HepG2 (cell line): ENCODE measurements around the gene GPHN. TPM values are rescaled to one million over a fixed set of nuclear protein-coding genes. Genes with fewer than 3 reads are reported as not detected.

ENCODE experiments used
- ATAC-seq: fragments of 200-7000 bp; cut with Tn5 transposase; 3 replicates; pipeline ENCODE4 v1.9.1; 2020; ENCODE audit warnings: mild to moderate bottlenecking, moderate library complexity
- BruUV-seq: library from RNA; stranded (reverse); fragments of 400-500 nt; replicated peaks from 2 replicates; lab custom pipeline; 2021; lab: Mats Ljungman, UMichigan
- CTCF ChIA-PET: fragments of 300-600 bp; formaldehyde crosslinking; extraction: SDS; loops from one replicate; lab custom pipeline; 2021; ENCODE audit warnings: low total read pairs, inconsistent platforms, low intra/inter-chr PET ratio; lab: Yijun Ruan, JAX
- POLR2A ChIA-PET: fragments of 350-600 bp; sonication (Branson Sonifier 250); formaldehyde crosslinking; loops from one replicate; lab custom pipeline; 2020; ENCODE audit warnings: antibody characterized with exemption, inconsistent platforms; lab: Yijun Ruan, JAX
- DNase-seq: peaks from one replicate; pipeline ENCODE4 v3.0.0-alpha.2; 2015; ENCODE audit warnings: low spot score
- FAIRE-seq: peaks from 3 replicates; lab custom pipeline; 2011; peaks lifted over from hg19 to GRCh38; lab: Jason Lieb, UNC
- H2AFZ ChIP-seq: one replicate; pipeline ENCODE4 v1.6.1; 2011; ENCODE audit warnings: low read length, inconsistent platforms
- H3K27ac ChIP-seq: fragments of 300-600 bp; 3 replicates; pipeline ENCODE4 v1.8.0; 2011; ENCODE audit warnings: mixed run types, mild to moderate bottlenecking, mixed read lengths, low read length, inconsistent platforms; ENCODE audit not compliant: insufficient read depth; ENCODE audit errors: extremely low read length
- H3K27me3 ChIP-seq, 2 experiments: fragments of 200-600 bp in 1 of 2; 2 replicates in 1 of 2; 3 replicates in 1 of 2; pipeline versions ENCODE4 v1.6.0 to v1.8.0; 2011; ENCODE audit warnings: low read length in 2 of 2, mild to moderate bottlenecking in 2 of 2, moderate library complexity in 2 of 2, inconsistent platforms in 1 of 2; ENCODE audit not compliant: insufficient read depth in 2 of 2, control insufficient read depth in 1 of 2
- H3K36me3 ChIP-seq, 2 experiments: fragments of 200-600 bp in 1 of 2; replicated peaks in 1 of 2; 2 replicates in 1 of 2; 3 replicates in 1 of 2; pipeline versions ENCODE4 v1.5.1 to v1.8.0; 2011; ENCODE audit warnings: low read length in 2 of 2, inconsistent platforms in 1 of 2; ENCODE audit not compliant: insufficient read depth in 2 of 2, control insufficient read depth in 1 of 2
- H3K4me1 ChIP-seq: 2 replicates; pipeline ENCODE4 v1.5.1; 2012; ENCODE audit warnings: low read length, inconsistent platforms; ENCODE audit not compliant: insufficient read depth
- H3K4me2 ChIP-seq: 2 replicates; pipeline ENCODE4 v1.6.0; 2011; ENCODE audit warnings: low read depth, low read length, inconsistent platforms
- H3K4me3 ChIP-seq, 3 experiments: fragments of 200-600 bp in 1 of 3; sonication (generic), shearing (Covaris generic) in 1 of 3; replicated peaks in 1 of 3; 2 replicates each; pipeline ENCODE4 v1.5.1; 2011 to 2016; ENCODE audit warnings: low read length in 3 of 3, inconsistent platforms in 2 of 3, low read depth in 2 of 3, mild to moderate bottlenecking in 2 of 3, control low read depth in 1 of 3, mixed read lengths in 1 of 3; ENCODE audit not compliant: insufficient read depth in 1 of 3
- H3K79me2 ChIP-seq: one replicate; pipeline ENCODE4 v1.6.1; 2011; ENCODE audit warnings: low read length, inconsistent platforms; ENCODE audit not compliant: insufficient read depth
- H3K9ac ChIP-seq: 2 replicates; pipeline ENCODE4 v1.6.0; 2011; ENCODE audit warnings: mild to moderate bottlenecking, low read depth, low read length, inconsistent platforms; ENCODE audit not compliant: insufficient read depth
- H3K9me3 ChIP-seq: 2 replicates; pipeline ENCODE4 v1.5.1; 2012; ENCODE audit warnings: mild to moderate bottlenecking, low read length
- H4K20me1 ChIP-seq: 2 replicates; pipeline ENCODE4 v1.6.0; 2011; ENCODE audit warnings: inconsistent platforms, mild to moderate bottlenecking, low read length, moderate library complexity; ENCODE audit not compliant: insufficient read depth
- PCBP1 ChIP-seq: fragments of 200-400 bp; formaldehyde crosslinking; IDR thresholded peaks from 2 replicates; pipeline ENCODE4 v1.6.1; 2017; ENCODE audit warnings: mild to moderate bottlenecking, low read depth, low read length, borderline replicate concordance
- RERE ChIP-seq: IDR thresholded peaks from 2 replicates; pipeline ENCODE4 v1.6.1; 2016; ENCODE audit warnings: low read depth, missing genetic modification reagents, missing compliant biosample characterization
- ZSCAN9 ChIP-seq: IDR thresholded peaks from 2 replicates; pipeline ENCODE4 v1.6.1; 2016; ENCODE audit warnings: borderline replicate concordance
- WGBS: methylation state at CpG from one replicate; pipeline ENCODE4 v1.1.6; 2017; ENCODE audit warnings: low lambda C conversion rate; 5-methylcytosine and 5-hydroxymethylcytosine counted together
- in situ Hi-C: cut with HindIII; loops from 2 replicates; pipeline ENCODE4 v1.10.0; 2017; ENCODE audit warnings: low pct_unique_long_range_greater_than_20kb; ENCODE audit not compliant: extremely low pct_ligation_motif_present
- intact Hi-C: fragments of 100-400 bp; cut with micrococcal nuclease; formaldehyde crosslinking; loops from one replicate; pipeline ENCODE4 v1.10.0; 2022; ENCODE audit not compliant: unreplicated experiment
- polyA plus RNA-seq, 8 experiments: library from polyadenylated mRNA; depleted of rRNA in 3 of 8; stranded (reverse) in 7 of 8; unstranded in 1 of 8; fragments of >200 nt; fragmentation: Illumina TruSeq in 4 of 8; extraction: Trizol in 4 of 8; gene quantifications; 2 replicates each; pipeline versions ENCODE4 v1.2.1 to v1.2.3, GENCODE V29; 2011 to 2016; ENCODE audit warnings: low read depth in 4 of 8, missing spikeins in 1 of 8, mixed read lengths in 1 of 8; ENCODE audit not compliant: insufficient read depth in 1 of 8
- total RNA-seq, 5 experiments: library from RNA; depleted of rRNA; stranded (reverse); fragments of >200 nt; fragmentation: Illumina TruSeq; extraction: Trizol; gene quantifications; 2 replicates each; pipeline ENCODE4 v1.2.3, GENCODE V29; 2016; ENCODE audit warnings: low read depth in 1 of 5

Gene GPHN
- total and polyA plus RNA-seq, 2 of the 13 experiments (the other 11 are each of a cell fraction or from before 2014, with no cell fraction given), result 12.7 to 19.2 TPM

- BruUV-seq, result no TSS peak
- H2AFZ ChIP-seq, result no peak overlapping the region
- H3K27ac ChIP-seq, result no peak overlapping the region
- H3K9ac ChIP-seq, result no peak overlapping the region
- no peak overlapping the region for H3K4me2 ChIP-seq
- ChIA-PET POLR2A (no interaction called here), CTCF (no interaction called here)
- no peaks in the 10 kb centered on the region for H3K79me2 ChIP-seq
- H4K20me1 ChIP-seq, result no peaks in the 10 kb centered on the region
- DNase-seq (no peak), ATAC-seq (no peak; the same call in 2 of the 3 replicates), FAIRE-seq (no peak)
- TF ChIP-seq ZSCAN9, result no peak
- TF ChIP-seq PCBP1, result no peak
- TF ChIP-seq RERE (CRISPR knock-in tag), result no peak
- H3K4me1 ChIP-seq, result 0 out of 2 replicates have a peak, but pooled peaks cover 17% of the 10 kb centered on the region
- intact Hi-C loops, result no loop called here
- no peaks in the 10 kb centered on the region for H3K27me3 ChIP-seq
- WGBS, result 75% methylated on average over 1 of the region's 4 CpGs
- no peak overlapping the region for H3K4me3 ChIP-seq
- H3K36me3 ChIP-seq, result no peaks in the 10 kb centered on the region
- peaks cover 14% of the 10 kb centered on the region for H3K9me3 ChIP-seq
- in situ Hi-C loops, result no loop called here
Measured at GRCh38 chr14:66802962-66803361, 295.0 kb downstream of the GPHN start.
